ENCODE measurements around the gene PRKACA.

The PRKACA gene

GRCh38 chr19:14116525-14116917 is 1.0 kb downstream of the PRKACA start:
- peak overlapping the region; percentile 69 for H3K4me3 ChIP-seq (ENCODE audit: low read depth, low read length)
- TF ChIP-seq CTCF (IDR thresholded peaks at IDR 0.05; ENCODE audit: insufficient read depth, low read depth, low read length, missing control alignments), result no peak
- DNase-seq (ENCODE audit: low read depth), result no peak

DNA sequence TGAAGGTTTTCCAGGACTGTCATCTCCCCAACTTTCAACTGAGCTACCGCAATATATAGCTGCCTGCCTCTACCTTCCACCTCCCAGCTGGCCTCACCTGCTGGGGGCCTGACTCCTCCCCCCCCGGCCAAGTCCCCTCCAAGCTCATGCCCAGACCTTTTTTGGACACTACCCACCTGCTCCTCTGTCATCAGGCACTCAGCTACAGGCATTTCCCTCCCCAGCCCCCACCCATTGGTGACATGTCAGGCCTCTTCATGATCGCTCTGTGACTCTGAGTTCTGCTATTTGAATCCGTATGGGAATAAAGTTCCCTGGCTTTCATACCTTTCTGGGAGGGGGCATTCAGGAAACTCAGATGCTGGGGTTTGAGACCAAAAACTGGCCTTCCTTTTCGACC is 1.8 kb downstream of the PRKACA start:
- DNase-seq (ENCODE audit: low read depth), result no peak
- H3K4me3 ChIP-seq (ENCODE audit: low read depth, low read length), result no peak overlapping the region
- no peak for TF ChIP-seq CTCF (IDR thresholded peaks at IDR 0.05; ENCODE audit: insufficient read depth, low read depth, low read length, missing control alignments)

DNA sequence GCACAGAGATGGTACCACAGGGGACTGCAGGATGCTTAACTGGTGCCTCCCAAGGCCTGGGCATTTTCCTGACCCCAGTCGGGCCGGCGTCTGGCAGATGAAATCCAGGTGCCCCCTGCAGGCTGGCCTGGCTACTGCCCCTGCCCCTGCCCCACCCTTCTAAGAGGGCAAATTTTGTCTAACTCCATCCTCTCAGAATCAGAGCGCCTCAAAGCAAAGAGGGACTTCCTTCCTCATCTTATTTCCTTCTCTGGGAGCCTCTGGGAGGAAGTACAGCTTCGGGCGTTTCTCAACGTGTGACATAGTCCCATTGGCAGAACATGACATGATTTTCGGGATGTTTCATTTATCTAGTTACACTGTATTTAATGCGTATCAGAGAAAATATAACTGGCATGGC is 2.7 kb downstream of the PRKACA start:
- H3K4me3 ChIP-seq (ENCODE audit: low read depth, low read length), result no peak overlapping the region
- peak; percentile 61 for TF ChIP-seq CTCF (IDR thresholded peaks at IDR 0.05; ENCODE audit: insufficient read depth, low read depth, low read length, missing control alignments)
- peak; percentile 58 for DNase-seq (ENCODE audit: low read depth)

GRCh38 chr19:14114439-14114838 is 3.1 kb downstream of the PRKACA start:
- no peak for DNase-seq (ENCODE audit: low read depth)
- no peak for TF ChIP-seq CTCF (IDR thresholded peaks at IDR 0.05; ENCODE audit: insufficient read depth, low read depth, low read length, missing control alignments)
- H3K4me3 ChIP-seq (ENCODE audit: low read depth, low read length), result no peak overlapping the region

- peak; percentile 36 for TF ChIP-seq CTCF (IDR thresholded peaks at IDR 0.05; ENCODE audit: insufficient read depth, low read depth, low read length, missing control alignments)
- H3K4me3 ChIP-seq (ENCODE audit: low read depth, low read length), result no peak overlapping the region
- peak; percentile 41 for DNase-seq (ENCODE audit: low read depth)
Measured at GRCh38 chr19:14113762-14114414, 3.7 kb downstream of the PRKACA start.

DNA sequence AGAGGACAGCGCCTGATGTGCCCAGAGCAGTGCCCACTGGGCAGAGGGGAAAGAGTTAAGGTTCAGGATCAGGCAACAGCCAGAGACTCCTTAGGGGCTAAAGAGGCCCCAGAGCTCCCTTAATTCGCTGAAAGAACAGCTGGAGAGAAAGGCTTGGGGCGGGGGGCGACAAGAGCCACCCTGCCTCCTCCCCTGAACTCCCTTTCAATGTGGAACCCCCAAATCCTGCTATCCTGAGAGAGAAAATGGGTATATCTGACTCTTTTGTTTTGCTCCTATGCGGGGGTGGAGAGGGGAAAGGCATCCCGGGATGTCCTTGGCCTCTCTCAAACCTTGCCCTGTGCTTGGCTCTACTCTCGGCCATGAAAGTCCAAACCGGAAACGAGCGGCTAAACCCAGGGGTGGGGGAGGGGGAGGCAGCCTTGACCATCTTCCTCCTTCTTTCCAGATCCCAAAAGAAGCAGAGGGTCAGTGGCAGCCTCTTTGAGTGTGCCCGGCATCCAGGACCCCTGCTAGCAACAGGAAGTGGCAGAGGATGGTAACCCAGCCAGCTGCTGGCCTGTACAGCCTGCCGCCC is 4.7 kb downstream of the PRKACA start:
- TF ChIP-seq CTCF (IDR thresholded peaks at IDR 0.05; ENCODE audit: insufficient read depth, low read depth, low read length, missing control alignments), result no peak
- H3K4me3 ChIP-seq (ENCODE audit: low read depth, low read length), result no peak overlapping the region
- no peak for DNase-seq (ENCODE audit: low read depth)

Data from GM12865 (cell line).